K562 (cell line): ENCODE measurements around the gene NECTIN2. TPM values are rescaled to one million over a fixed set of nuclear protein-coding genes. Genes with fewer than 3 reads are reported as not detected.
"Not testable (repeated sequence)": the region's sequence is repeated elsewhere in the genome, so short reads cannot be mapped to it uniquely, and the experiment has no call there.

Experiments
- ADNP ChIP-seq: fragments of 200-800 bp; sonication (Bioruptor generic); IDR thresholded peaks from 2 replicates; pipeline ENCODE4 v1.6.1; 2016; ENCODE audit warnings: missing genetic modification characterization, missing compliant biosample characterization
- ARID1B ChIP-seq: fragments of 450-650 bp; IDR thresholded peaks from 2 replicates; pipeline ENCODE4 v1.6.1; 2016; ENCODE audit warnings: antibody characterized with exemption, mild to moderate bottlenecking, inconsistent platforms
- ARNT ChIP-seq, 2 experiments: fragments of 450-650 bp; IDR thresholded peaks; 2 replicates each; pipeline ENCODE4 v1.6.1; 2016; ENCODE audit warnings: mild to moderate bottlenecking in 1 of 2
- MAZ ChIP-seq, 2 experiments: fragments of 450-650 bp in 1 of 2; sonication (generic) in 1 of 2; formaldehyde crosslinking; IDR thresholded peaks in 1 of 2; conservative IDR thresholded peaks in 1 of 2; 2 replicates each; pipeline versions ENCODE4 v1.4.0 to v1.5.0; 2020; ENCODE audit warnings: mild to moderate bottlenecking in 1 of 2, missing genetic modification reagents in 1 of 2
- MEF2D ChIP-seq: conservative IDR thresholded peaks from 2 replicates; pipeline ENCODE4 v1.6.1; 2016; ENCODE audit warnings: low read depth, missing genetic modification characterization, missing compliant biosample characterization
- NFIC ChIP-seq: fragments of 450-650 bp; IDR thresholded peaks from 2 replicates; pipeline ENCODE4 v1.6.1; 2017; ENCODE audit warnings: mild to moderate bottlenecking, inconsistent platforms
- PML ChIP-seq: IDR thresholded peaks from 2 replicates; pipeline ENCODE4 v1.6.1; 2012; ENCODE audit warnings: low read length, inconsistent platforms
- SIN3A ChIP-seq, 2 experiments: fragments of 150-350 bp in 1 of 2; IDR thresholded peaks; 2 replicates each; pipeline ENCODE4 v1.6.1; 2011 to 2016; ENCODE audit warnings: borderline replicate concordance in 2 of 2, low read depth in 2 of 2, low read length in 2 of 2, mild to moderate bottlenecking in 2 of 2, moderate library complexity in 2 of 2; ENCODE audit not compliant: control insufficient read depth in 1 of 2
- SMAD4 ChIP-seq: fragments of 250-450 bp; sonication (Bioruptor Pico); conservative IDR thresholded peaks from 2 replicates; pipeline ENCODE4 v1.8.0; 2021; ENCODE audit warnings: inconsistent platforms, mild to moderate bottlenecking, moderate library complexity
- TBL1XR1 ChIP-seq, 2 experiments: IDR thresholded peaks; 2 replicates each; pipeline ENCODE4 v1.6.1; 2012; ENCODE audit warnings: improper control_type of control experiment in 2 of 2, low read length in 2 of 2, mild to moderate bottlenecking in 1 of 2
- TEAD4 ChIP-seq, 2 experiments: sonication (generic) in 1 of 2; formaldehyde crosslinking in 1 of 2; IDR thresholded peaks; 2 replicates each; pipeline versions ENCODE4 v1.6.1 to v1.8.0; 2012 to 2022; ENCODE audit warnings: borderline replicate concordance in 1 of 2, inconsistent platforms in 1 of 2, low read length in 1 of 2, mild to moderate bottlenecking in 1 of 2, missing genetic modification reagents in 1 of 2
- TRIM24 ChIP-seq, 2 experiments: fragments of 450-650 bp; IDR thresholded peaks; 2 replicates each; pipeline ENCODE4 v1.6.1; 2016
- ZNF592 ChIP-seq: fragments of 450-650 bp; IDR thresholded peaks from 2 replicates; pipeline ENCODE4 v1.6.1; 2017; ENCODE audit warnings: antibody characterized with exemption, mild to moderate bottlenecking
- polyA plus RNA-seq, 8 experiments: library from polyadenylated mRNA; depleted of rRNA in 4 of 8; stranded (reverse) in 5 of 8; unstranded in 3 of 8; fragments of >200 nt; fragmentation: Nextera tagmentation in 2 of 8; fragmentation: Illumina TruSeq in 1 of 8; extraction: Ambion mirVana in 2 of 8; extraction: Trizol in 1 of 8; gene quantifications; 2 replicates each; pipeline versions ENCODE4 v1.2.1 to v1.2.3, GENCODE V29; 2011 to 2014; ENCODE audit warnings: inconsistent platforms in 1 of 8, missing spikeins in 1 of 8
- total RNA-seq, 7 experiments: library from RNA; depleted of rRNA in 6 of 7; stranded (reverse); fragments of >200 nt in 6 of 7; fragmentation: Illumina TruSeq in 2 of 7; extraction: Trizol in 2 of 7; gene quantifications; 2 replicates each; pipeline versions ENCODE4 v1.2.1 to v1.2.3, GENCODE V29; 2011 to 2021; ENCODE audit warnings: low replicate concordance in 1 of 7
- TF ChIP-seq, protein P1 (sequence below), 2 experiments: fragments of 450-650 bp; conservative IDR thresholded peaks; 2 replicates each; pipeline ENCODE4 v1.6.1; 2017; ENCODE audit warnings: mild to moderate bottlenecking in 2 of 2, moderate library complexity in 2 of 2
- TF ChIP-seq, protein P2 (sequence below): fragments of 200-800 bp; sonication (Bioruptor generic); IDR thresholded peaks from 2 replicates; pipeline ENCODE4 v1.6.1; 2017; ENCODE audit warnings: missing genetic modification characterization, missing compliant biosample characterization
- TF ChIP-seq, protein P3 (sequence below): fragments of 200-800 bp; sonication (Bioruptor generic); IDR thresholded peaks from 2 replicates; pipeline ENCODE4 v1.6.1; 2017; ENCODE audit warnings: missing genetic modification characterization, missing compliant biosample characterization

NECTIN2 gene
- total and polyA plus RNA-seq, 9 of the 15 experiments (the other 6 are each of a cell fraction or from before 2014, with no cell fraction given), result 3.9 to 94.9 (median 34.9) TPM

GRCh38 chr19:44913512-44914432 is 67.7 kb downstream of the NECTIN2 start (continued):
- TF ChIP-seq, protein P1, sequence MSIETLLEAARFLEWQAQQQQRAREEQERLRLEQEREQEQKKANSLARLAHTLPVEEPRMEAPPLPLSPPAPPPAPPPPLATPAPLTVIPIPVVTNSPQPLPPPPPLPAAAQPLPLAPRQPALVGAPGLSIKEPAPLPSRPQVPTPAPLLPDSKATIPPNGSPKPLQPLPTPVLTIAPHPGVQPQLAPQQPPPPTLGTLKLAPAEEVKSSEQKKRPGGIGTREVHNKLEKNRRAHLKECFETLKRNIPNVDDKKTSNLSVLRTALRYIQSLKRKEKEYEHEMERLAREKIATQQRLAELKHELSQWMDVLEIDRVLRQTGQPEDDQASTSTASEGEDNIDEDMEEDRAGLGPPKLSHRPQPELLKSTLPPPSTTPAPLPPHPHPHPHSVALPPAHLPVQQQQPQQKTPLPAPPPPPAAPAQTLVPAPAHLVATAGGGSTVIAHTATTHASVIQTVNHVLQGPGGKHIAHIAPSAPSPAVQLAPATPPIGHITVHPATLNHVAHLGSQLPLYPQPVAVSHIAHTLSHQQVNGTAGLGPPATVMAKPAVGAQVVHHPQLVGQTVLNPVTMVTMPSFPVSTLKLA (conservative IDR thresholded peaks at IDR 0.05), result peak in 1 of 2 experiments; percentile 48; a peak in 3 of 4 replicates
- TF ChIP-seq ZNF592 (peak; percentile 80), SIN3A (IDR thresholded peaks at IDR 0.05; ENCODE audit: borderline replicate concordance in 2 of 2, control insufficient read depth in 1 of 2, low read depth in 2 of 2, low read length in 2 of 2) (0 out of 4 replicates have a peak, but pooled peaks of 1 of the 2 experiments have one; percentile 14), PML (peak; percentile 52; the same call in 1 of the 2 replicates), NFIC (peak; percentile 31; the same call in 1 of the 2 replicates), ARNT (IDR thresholded peaks at IDR 0.05) (peak; percentile 4 to 29; a peak in 1 of 4 replicates), ARID1B (peak; percentile 90), TBL1XR1 (IDR thresholded peaks at IDR 0.05; ENCODE audit: low read length in 2 of 2) (0 out of 4 replicates have a peak, but pooled peaks of 1 of the 2 experiments have one; percentile 21), MAZ (CRISPR knock-in tag; conservative IDR thresholded peaks at IDR 0.05 in 1 of 2, IDR thresholded peaks at IDR 0.05 in 1 of 2) (peak in 1 of 2 experiments; percentile 9; a peak in 1 of 4 replicates), TEAD4 (IDR thresholded peaks at IDR 0.05; ENCODE audit: low read length) (peak; percentile 67), ADNP (tag) (peak; percentile 83), MEF2D (tag) (peak; percentile 56; the same call in 1 of the 2 replicates), TRIM24 (IDR thresholded peaks at IDR 0.05) (peak in 1 of 2 experiments; percentile 10; a peak in 1 of 4 replicates), SMAD4 (CRISPR knock-in tag) (peak; percentile 84)
- TF ChIP-seq, protein P2, sequence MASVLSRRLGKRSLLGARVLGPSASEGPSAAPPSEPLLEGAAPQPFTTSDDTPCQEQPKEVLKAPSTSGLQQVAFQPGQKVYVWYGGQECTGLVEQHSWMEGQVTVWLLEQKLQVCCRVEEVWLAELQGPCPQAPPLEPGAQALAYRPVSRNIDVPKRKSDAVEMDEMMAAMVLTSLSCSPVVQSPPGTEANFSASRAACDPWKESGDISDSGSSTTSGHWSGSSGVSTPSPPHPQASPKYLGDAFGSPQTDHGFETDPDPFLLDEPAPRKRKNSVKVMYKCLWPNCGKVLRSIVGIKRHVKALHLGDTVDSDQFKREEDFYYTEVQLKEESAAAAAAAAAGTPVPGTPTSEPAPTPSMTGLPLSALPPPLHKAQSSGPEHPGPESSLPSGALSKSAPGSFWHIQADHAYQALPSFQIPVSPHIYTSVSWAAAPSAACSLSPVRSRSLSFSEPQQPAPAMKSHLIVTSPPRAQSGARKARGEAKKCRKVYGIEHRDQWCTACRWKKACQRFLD (CRISPR knock-in tag), result peak; percentile 78; the same call in 1 of the 2 replicates
- TF ChIP-seq, protein P3, sequence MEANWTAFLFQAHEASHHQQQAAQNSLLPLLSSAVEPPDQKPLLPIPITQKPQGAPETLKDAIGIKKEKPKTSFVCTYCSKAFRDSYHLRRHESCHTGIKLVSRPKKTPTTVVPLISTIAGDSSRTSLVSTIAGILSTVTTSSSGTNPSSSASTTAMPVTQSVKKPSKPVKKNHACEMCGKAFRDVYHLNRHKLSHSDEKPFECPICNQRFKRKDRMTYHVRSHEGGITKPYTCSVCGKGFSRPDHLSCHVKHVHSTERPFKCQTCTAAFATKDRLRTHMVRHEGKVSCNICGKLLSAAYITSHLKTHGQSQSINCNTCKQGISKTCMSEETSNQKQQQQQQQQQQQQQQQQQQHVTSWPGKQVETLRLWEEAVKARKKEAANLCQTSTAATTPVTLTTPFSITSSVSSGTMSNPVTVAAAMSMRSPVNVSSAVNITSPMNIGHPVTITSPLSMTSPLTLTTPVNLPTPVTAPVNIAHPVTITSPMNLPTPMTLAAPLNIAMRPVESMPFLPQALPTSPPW, result peak; percentile 47
- TF ChIP-seq TEAD4 (CRISPR knock-in tag; IDR thresholded peaks at IDR 0.05; ENCODE audit: borderline replicate concordance), result not testable (repeated sequence)
